HepG2 (cell line): ENCODE results near the gene DNAJC15. TPM values are rescaled to one million over a fixed set of nuclear protein-coding genes. Genes with fewer than 3 reads are reported as not detected.

Experiments used
- ATAC-seq: fragments of 200-7000 bp; cut with Tn5 transposase; 3 replicates; pipeline ENCODE4 v1.9.1; 2020; ENCODE audit warnings: mild to moderate bottlenecking, moderate library complexity
- BruUV-seq: library from RNA; stranded (reverse); fragments of 400-500 nt; replicated peaks from 2 replicates; lab custom pipeline; 2021; lab: Mats Ljungman, UMichigan
- CTCF ChIA-PET: fragments of 300-600 bp; formaldehyde crosslinking; extraction: SDS; loops from one replicate; lab custom pipeline; 2021; ENCODE audit warnings: low total read pairs, inconsistent platforms, low intra/inter-chr PET ratio; lab: Yijun Ruan, JAX
- POLR2A ChIA-PET: fragments of 350-600 bp; sonication (Branson Sonifier 250); formaldehyde crosslinking; loops from one replicate; lab custom pipeline; 2020; ENCODE audit warnings: antibody characterized with exemption, inconsistent platforms; lab: Yijun Ruan, JAX
- DNase-seq: peaks from one replicate; pipeline ENCODE4 v3.0.0-alpha.2; 2015; ENCODE audit warnings: low spot score
- FAIRE-seq: peaks from 3 replicates; lab custom pipeline; 2011; peaks lifted over from hg19 to GRCh38; lab: Jason Lieb, UNC
- H2AFZ ChIP-seq: one replicate; pipeline ENCODE4 v1.6.1; 2011; ENCODE audit warnings: low read length, inconsistent platforms
- H3K27ac ChIP-seq: fragments of 300-600 bp; 3 replicates; pipeline ENCODE4 v1.8.0; 2011; ENCODE audit warnings: mixed run types, mild to moderate bottlenecking, mixed read lengths, low read length, inconsistent platforms; ENCODE audit not compliant: insufficient read depth; ENCODE audit errors: extremely low read length
- H3K27me3 ChIP-seq, 2 experiments: fragments of 200-600 bp in 1 of 2; 2 replicates in 1 of 2; 3 replicates in 1 of 2; pipeline versions ENCODE4 v1.6.0 to v1.8.0; 2011; ENCODE audit warnings: low read length in 2 of 2, mild to moderate bottlenecking in 2 of 2, moderate library complexity in 2 of 2, inconsistent platforms in 1 of 2; ENCODE audit not compliant: insufficient read depth in 2 of 2, control insufficient read depth in 1 of 2
- H3K36me3 ChIP-seq, 2 experiments: fragments of 200-600 bp in 1 of 2; replicated peaks in 1 of 2; 2 replicates in 1 of 2; 3 replicates in 1 of 2; pipeline versions ENCODE4 v1.5.1 to v1.8.0; 2011; ENCODE audit warnings: low read length in 2 of 2, inconsistent platforms in 1 of 2; ENCODE audit not compliant: insufficient read depth in 2 of 2, control insufficient read depth in 1 of 2
- H3K4me1 ChIP-seq: 2 replicates; pipeline ENCODE4 v1.5.1; 2012; ENCODE audit warnings: low read length, inconsistent platforms; ENCODE audit not compliant: insufficient read depth
- H3K4me2 ChIP-seq: 2 replicates; pipeline ENCODE4 v1.6.0; 2011; ENCODE audit warnings: low read depth, low read length, inconsistent platforms
- H3K4me3 ChIP-seq, 3 experiments: fragments of 200-600 bp in 1 of 3; sonication (generic), shearing (Covaris generic) in 1 of 3; replicated peaks in 1 of 3; 2 replicates each; pipeline ENCODE4 v1.5.1; 2011 to 2016; ENCODE audit warnings: low read length in 3 of 3, inconsistent platforms in 2 of 3, low read depth in 2 of 3, mild to moderate bottlenecking in 2 of 3, control low read depth in 1 of 3, mixed read lengths in 1 of 3; ENCODE audit not compliant: insufficient read depth in 1 of 3
- H3K79me2 ChIP-seq: one replicate; pipeline ENCODE4 v1.6.1; 2011; ENCODE audit warnings: low read length, inconsistent platforms; ENCODE audit not compliant: insufficient read depth
- H3K9ac ChIP-seq: 2 replicates; pipeline ENCODE4 v1.6.0; 2011; ENCODE audit warnings: mild to moderate bottlenecking, low read depth, low read length, inconsistent platforms; ENCODE audit not compliant: insufficient read depth
- H3K9me3 ChIP-seq: 2 replicates; pipeline ENCODE4 v1.5.1; 2012; ENCODE audit warnings: mild to moderate bottlenecking, low read length
- H4K20me1 ChIP-seq: 2 replicates; pipeline ENCODE4 v1.6.0; 2011; ENCODE audit warnings: inconsistent platforms, mild to moderate bottlenecking, low read length, moderate library complexity; ENCODE audit not compliant: insufficient read depth
- ARHGAP35 ChIP-seq: sonication (generic); formaldehyde crosslinking; IDR thresholded peaks from 2 replicates; pipeline ENCODE4 v1.9.0; 2022; ENCODE audit warnings: mild to moderate bottlenecking, inconsistent platforms, moderate library complexity, missing genetic modification reagents, borderline replicate concordance
- CCDC6 ChIP-seq: sonication (generic); formaldehyde crosslinking; IDR thresholded peaks from 2 replicates; pipeline ENCODE4 v1.8.1; 2022; ENCODE audit warnings: mild to moderate bottlenecking, missing genetic modification reagents, moderate library complexity
- DNMT3B ChIP-seq: conservative IDR thresholded peaks from 2 replicates; pipeline ENCODE4 v1.6.1; 2016; ENCODE audit warnings: missing biosample characterization, control low read depth
- IRF2 ChIP-seq: IDR thresholded peaks from 2 replicates; pipeline ENCODE4 v1.6.1; 2018; ENCODE audit warnings: missing genetic modification reagents, missing compliant biosample characterization
- KDM4B ChIP-seq: sonication (generic); formaldehyde crosslinking; IDR thresholded peaks from 2 replicates; pipeline ENCODE4 v1.4.0; 2020; ENCODE audit warnings: missing genetic modification reagents
- MYNN ChIP-seq: sonication (generic); formaldehyde crosslinking; IDR thresholded peaks from 2 replicates; pipeline ENCODE4 v1.4.0; 2020; ENCODE audit warnings: mild to moderate bottlenecking, low read depth, missing genetic modification reagents
- NCOA1 ChIP-seq: sonication (generic); formaldehyde crosslinking; IDR thresholded peaks from 2 replicates; pipeline ENCODE4 v1.9.0; 2021; ENCODE audit warnings: missing genetic modification reagents
- NCOA5 ChIP-seq: sonication (generic); formaldehyde crosslinking; IDR thresholded peaks from 2 replicates; pipeline ENCODE4 v1.4.0; 2020; ENCODE audit warnings: missing genetic modification reagents
- POGZ ChIP-seq: sonication (generic); formaldehyde crosslinking; IDR thresholded peaks from 2 replicates; pipeline ENCODE4 v1.4.0; 2020; ENCODE audit warnings: mild to moderate bottlenecking, missing genetic modification reagents
- TEAD2 ChIP-seq: sonication (generic); formaldehyde crosslinking; IDR thresholded peaks from 2 replicates; pipeline ENCODE4 v1.9.0; 2021; ENCODE audit warnings: missing genetic modification reagents
- U2AF2 ChIP-seq: fragments of 200-400 bp; formaldehyde crosslinking; IDR thresholded peaks from 2 replicates; pipeline ENCODE4 v1.6.1; 2017; ENCODE audit warnings: low read depth, mild to moderate bottlenecking, low read length
- ZFP1 ChIP-seq: IDR thresholded peaks from 2 replicates; pipeline ENCODE4 v1.6.1; 2016
- ZFP41 ChIP-seq: sonication (generic); formaldehyde crosslinking; IDR thresholded peaks from 2 replicates; pipeline ENCODE4 v1.4.0; 2020; ENCODE audit warnings: mild to moderate bottlenecking, missing genetic modification reagents, borderline replicate concordance
- ZNF350 ChIP-seq: sonication (generic); formaldehyde crosslinking; IDR thresholded peaks from 2 replicates; pipeline ENCODE4 v1.4.0; 2020; ENCODE audit warnings: mild to moderate bottlenecking, low read depth, missing genetic modification reagents, borderline replicate concordance
- ZNF644 ChIP-seq: IDR thresholded peaks from 2 replicates; pipeline ENCODE4 v1.6.1; 2016; ENCODE audit warnings: low read depth
- ZNF678 ChIP-seq: sonication (generic); formaldehyde crosslinking; IDR thresholded peaks from 2 replicates; pipeline ENCODE4 v1.4.0; 2020; ENCODE audit warnings: mild to moderate bottlenecking, missing genetic modification reagents
- WGBS: methylation state at CpG from one replicate; pipeline ENCODE4 v1.1.6; 2017; ENCODE audit warnings: low lambda C conversion rate; 5-methylcytosine and 5-hydroxymethylcytosine counted together
- in situ Hi-C: cut with HindIII; loops from 2 replicates; pipeline ENCODE4 v1.10.0; 2017; ENCODE audit warnings: low pct_unique_long_range_greater_than_20kb; ENCODE audit not compliant: extremely low pct_ligation_motif_present
- intact Hi-C: fragments of 100-400 bp; cut with micrococcal nuclease; formaldehyde crosslinking; loops from one replicate; pipeline ENCODE4 v1.10.0; 2022; ENCODE audit not compliant: unreplicated experiment
- polyA plus RNA-seq, 8 experiments: library from polyadenylated mRNA; depleted of rRNA in 3 of 8; stranded (reverse) in 7 of 8; unstranded in 1 of 8; fragments of >200 nt; fragmentation: Illumina TruSeq in 4 of 8; extraction: Trizol in 4 of 8; gene quantifications; 2 replicates each; pipeline versions ENCODE4 v1.2.1 to v1.2.3, GENCODE V29; 2011 to 2016; ENCODE audit warnings: low read depth in 4 of 8, missing spikeins in 1 of 8, mixed read lengths in 1 of 8; ENCODE audit not compliant: insufficient read depth in 1 of 8
- total RNA-seq, 5 experiments: library from RNA; depleted of rRNA; stranded (reverse); fragments of >200 nt; fragmentation: Illumina TruSeq; extraction: Trizol; gene quantifications; 2 replicates each; pipeline ENCODE4 v1.2.3, GENCODE V29; 2016; ENCODE audit warnings: low read depth in 1 of 5
- TF ChIP-seq, protein P1 (sequence below): sonication (generic); formaldehyde crosslinking; IDR thresholded peaks from 2 replicates; pipeline ENCODE4 v1.4.0; 2020; ENCODE audit warnings: missing genetic modification reagents, mild to moderate bottlenecking, borderline replicate concordance
- TF ChIP-seq, protein P2 (sequence below): sonication (generic); formaldehyde crosslinking; IDR thresholded peaks from 2 replicates; pipeline ENCODE4 v1.4.0; 2020; ENCODE audit warnings: missing genetic modification reagents
- TF ChIP-seq, protein P3 (sequence below): sonication (generic); formaldehyde crosslinking; IDR thresholded peaks from 2 replicates; pipeline ENCODE4 v1.8.1; 2023; ENCODE audit warnings: mild to moderate bottlenecking, moderate library complexity, missing genetic modification reagents

Gene DNAJC15
- total and polyA plus RNA-seq, 2 of the 13 experiments (the other 11 are each of a cell fraction or from before 2014, with no cell fraction given), result 23.0 to 31.9 TPM

DNA sequence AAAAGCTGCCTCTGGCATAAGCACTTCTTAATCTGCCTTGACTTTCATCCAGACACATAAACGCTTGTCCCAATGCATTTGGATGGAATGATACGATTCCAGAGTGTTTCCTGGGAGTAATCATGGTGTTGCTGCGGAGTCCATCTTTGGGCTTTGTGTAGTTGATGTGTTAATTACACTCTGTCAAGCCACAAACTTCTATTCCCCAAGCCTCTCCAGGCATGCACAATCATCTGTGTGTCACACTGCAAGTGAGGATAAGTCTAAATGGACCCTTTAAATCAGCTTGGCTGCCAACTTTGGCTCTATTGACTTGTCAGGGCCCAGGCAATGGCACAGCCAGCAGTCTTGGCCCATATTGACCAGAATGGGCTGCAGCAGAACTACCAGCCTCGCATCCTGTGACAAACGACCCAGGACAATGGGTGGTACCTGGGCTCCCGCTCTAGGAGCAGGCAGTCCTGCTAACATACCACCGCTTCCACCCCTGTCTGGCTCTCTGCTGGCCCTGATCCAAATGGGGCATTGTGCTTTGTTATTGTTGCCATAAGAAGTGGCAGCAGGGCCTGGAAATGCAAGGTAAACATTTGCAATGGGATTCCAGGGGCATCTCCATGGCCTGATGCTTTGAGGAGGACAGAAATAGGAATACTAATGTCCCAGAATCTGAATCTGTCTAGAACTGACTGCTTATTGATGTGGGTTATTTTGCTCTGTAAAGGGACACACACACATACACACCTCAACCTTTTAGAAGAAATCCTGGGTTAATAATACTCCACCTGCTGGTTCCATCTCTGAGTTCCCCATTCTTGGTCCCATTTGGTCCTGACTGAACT lies 127.2 kb downstream of the DNAJC15 start (continued):
- TF ChIP-seq, protein P1, sequence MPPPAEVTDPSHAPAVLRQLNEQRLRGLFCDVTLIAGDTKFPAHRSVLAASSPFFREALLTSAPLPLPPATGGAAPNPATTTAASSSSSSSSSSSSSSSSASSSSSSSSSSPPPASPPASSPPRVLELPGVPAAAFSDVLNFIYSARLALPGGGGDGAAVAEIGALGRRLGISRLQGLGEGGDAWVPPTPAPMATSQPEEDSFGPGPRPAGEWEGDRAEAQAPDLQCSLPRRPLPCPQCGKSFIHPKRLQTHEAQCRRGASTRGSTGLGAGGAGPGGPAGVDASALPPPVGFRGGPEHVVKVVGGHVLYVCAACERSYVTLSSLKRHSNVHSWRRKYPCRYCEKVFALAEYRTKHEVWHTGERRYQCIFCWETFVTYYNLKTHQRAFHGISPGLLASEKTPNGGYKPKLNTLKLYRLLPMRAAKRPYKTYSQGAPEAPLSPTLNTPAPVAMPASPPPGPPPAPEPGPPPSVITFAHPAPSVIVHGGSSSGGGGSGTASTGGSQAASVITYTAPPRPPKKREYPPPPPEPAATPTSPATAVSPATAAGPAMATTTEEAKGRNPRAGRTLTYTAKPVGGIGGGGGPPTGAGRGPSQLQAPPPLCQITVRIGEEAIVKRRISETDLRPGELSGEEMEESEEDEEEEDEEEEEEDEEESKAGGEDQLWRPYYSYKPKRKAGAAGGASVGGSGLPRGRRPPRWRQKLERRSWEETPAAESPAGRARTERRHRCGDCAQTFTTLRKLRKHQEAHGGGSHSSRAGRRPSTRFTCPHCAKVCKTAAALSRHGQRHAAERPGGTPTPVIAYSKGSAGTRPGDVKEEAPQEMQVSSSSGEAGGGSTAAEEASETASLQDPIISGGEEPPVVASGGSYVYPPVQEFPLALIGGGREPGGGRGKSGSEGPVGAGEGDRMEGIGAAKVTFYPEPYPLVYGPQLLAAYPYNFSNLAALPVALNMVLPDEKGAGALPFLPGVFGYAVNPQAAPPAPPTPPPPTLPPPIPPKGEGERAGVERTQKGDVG (CRISPR knock-in tag), result no peak
- no peak for TF ChIP-seq TEAD2 (CRISPR knock-in tag)
- no peak for TF ChIP-seq ZNF350
- TF ChIP-seq U2AF2, result no peak
- TF ChIP-seq NCOA5, result no peak
- TF ChIP-seq KDM4B (CRISPR knock-in tag), result no peak
- TF ChIP-seq POGZ (CRISPR knock-in tag), result no peak
- no peak for TF ChIP-seq CCDC6 (CRISPR knock-in tag)

DNA sequence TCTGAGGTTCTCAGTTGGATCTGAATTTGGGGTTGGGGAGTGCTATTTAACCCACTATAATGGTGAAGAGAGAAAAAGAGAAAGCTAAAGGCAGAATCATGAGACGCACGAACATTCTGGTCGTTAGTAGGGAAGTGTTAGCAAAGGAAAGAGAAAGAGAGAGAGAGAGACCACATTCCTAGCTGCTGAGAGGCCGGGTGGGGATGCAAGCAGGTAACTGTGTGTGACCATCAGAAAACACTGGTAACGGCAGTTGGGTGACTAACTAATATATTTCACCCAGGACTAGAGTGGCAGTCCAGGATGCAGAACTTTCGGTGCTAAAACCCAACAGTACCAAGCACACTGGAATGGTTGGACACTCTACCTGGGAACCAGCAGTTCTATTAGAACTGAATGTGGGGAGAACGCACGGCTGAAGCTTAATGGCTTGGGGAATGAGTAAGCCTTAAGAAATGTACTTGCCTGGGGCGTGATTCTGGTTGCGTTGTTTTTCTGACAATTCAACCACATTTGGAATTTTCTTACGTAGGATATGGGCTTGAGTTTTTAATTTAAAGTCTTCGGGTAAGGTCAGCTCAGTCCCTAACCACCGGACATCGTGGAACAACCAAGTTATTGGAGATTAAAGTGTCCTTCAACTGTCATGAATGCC lies 130.2 kb downstream of the DNAJC15 start:
- Histone ChIP-seq H3K27me3 (peaks cover 0 to 3% of the 10 kb centered on the region in 2 experiments; a peak in 1 of 5 replicates), H4K20me1 (no peaks in the 10 kb centered on the region), H3K4me3 (no peak overlapping the region), H3K36me3 (no peaks in the 10 kb centered on the region), H3K4me2 (no peak overlapping the region), H3K9me3 (no peaks in the 10 kb centered on the region), H3K4me1 (no peaks in the 10 kb centered on the region), H3K27ac (no peak overlapping the region), H3K79me2 (no peaks in the 10 kb centered on the region), H2AFZ (no peak overlapping the region), H3K9ac (no peak overlapping the region)
- POLR2A ChIA-PET, result no interaction called here
- ATAC-seq (no peak), FAIRE-seq (no peak), DNase-seq (no peak)
- intact Hi-C loops (no loop called here), in situ Hi-C loops (no loop called here)
- 30% methylated on average over 14 of the region's 14 CpGs for WGBS
- CTCF ChIA-PET, result no interaction called here
- no TSS peak for BruUV-seq
- TF ChIP-seq, protein P2, sequence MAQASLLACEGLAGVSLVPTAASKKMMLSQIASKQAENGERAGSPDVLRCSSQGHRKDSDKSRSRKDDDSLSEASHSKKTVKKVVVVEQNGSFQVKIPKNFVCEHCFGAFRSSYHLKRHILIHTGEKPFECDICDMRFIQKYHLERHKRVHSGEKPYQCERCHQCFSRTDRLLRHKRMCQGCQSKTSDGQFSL (CRISPR knock-in tag), result no peak
- no peak for TF ChIP-seq ZFP1
- no peak for TF ChIP-seq ARHGAP35 (CRISPR knock-in tag)
- no peak for TF ChIP-seq ZNF644
- TF ChIP-seq MYNN (CRISPR knock-in tag), result no peak
- TF ChIP-seq DNMT3B (CRISPR knock-in tag), result no peak
- TF ChIP-seq ZFP41, result no peak
- no peak for TF ChIP-seq ZNF678 (CRISPR knock-in tag)
- TF ChIP-seq NCOA1 (CRISPR knock-in tag), result no peak
- no peak for TF ChIP-seq IRF2 (CRISPR knock-in tag)
- TF ChIP-seq, protein P3, sequence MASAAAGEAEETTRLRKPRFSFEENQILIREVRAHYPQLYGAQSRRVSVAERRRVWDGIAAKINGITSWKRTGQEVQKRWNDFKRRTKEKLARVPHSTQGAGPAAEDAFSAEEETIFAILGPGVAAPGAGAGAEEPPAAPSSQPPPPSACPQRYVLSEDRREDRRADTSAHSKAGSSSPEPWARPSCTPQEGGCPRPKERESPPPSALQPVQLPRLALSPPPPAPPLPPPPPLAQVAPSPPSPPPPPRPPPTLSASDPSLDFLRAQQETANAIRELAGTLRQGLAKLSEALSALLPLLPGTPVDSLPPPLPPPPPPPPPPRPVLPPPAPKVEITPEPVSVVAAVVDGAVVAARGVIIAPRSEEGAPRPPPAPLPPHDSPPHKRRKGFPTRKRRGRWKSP, result no peak
